Lower leg skin (tissue), 3 donors: ENCODE data around the gene C9orf40.

ENCODE experiments used
- POLR2A ChIP-seq, 2 donors: fragments of 450-650 bp; IDR thresholded peaks; one replicate each; pipeline ENCODE4 v1.6.1; 2016 to 2017; ENCODE audit warnings: antibody characterized with exemption in 2 of 2, mild to moderate bottlenecking in 1 of 2, moderate library complexity in 1 of 2
- TF ChIP-seq, protein P1 (sequence below), 3 donors: fragments of 450-650 bp; IDR thresholded peaks; one replicate each; pipeline ENCODE4 v1.5.1; 2016; ENCODE audit warnings: antibody characterized with exemption in 3 of 3, mild to moderate bottlenecking in 3 of 3, moderate library complexity in 2 of 3

DNA sequence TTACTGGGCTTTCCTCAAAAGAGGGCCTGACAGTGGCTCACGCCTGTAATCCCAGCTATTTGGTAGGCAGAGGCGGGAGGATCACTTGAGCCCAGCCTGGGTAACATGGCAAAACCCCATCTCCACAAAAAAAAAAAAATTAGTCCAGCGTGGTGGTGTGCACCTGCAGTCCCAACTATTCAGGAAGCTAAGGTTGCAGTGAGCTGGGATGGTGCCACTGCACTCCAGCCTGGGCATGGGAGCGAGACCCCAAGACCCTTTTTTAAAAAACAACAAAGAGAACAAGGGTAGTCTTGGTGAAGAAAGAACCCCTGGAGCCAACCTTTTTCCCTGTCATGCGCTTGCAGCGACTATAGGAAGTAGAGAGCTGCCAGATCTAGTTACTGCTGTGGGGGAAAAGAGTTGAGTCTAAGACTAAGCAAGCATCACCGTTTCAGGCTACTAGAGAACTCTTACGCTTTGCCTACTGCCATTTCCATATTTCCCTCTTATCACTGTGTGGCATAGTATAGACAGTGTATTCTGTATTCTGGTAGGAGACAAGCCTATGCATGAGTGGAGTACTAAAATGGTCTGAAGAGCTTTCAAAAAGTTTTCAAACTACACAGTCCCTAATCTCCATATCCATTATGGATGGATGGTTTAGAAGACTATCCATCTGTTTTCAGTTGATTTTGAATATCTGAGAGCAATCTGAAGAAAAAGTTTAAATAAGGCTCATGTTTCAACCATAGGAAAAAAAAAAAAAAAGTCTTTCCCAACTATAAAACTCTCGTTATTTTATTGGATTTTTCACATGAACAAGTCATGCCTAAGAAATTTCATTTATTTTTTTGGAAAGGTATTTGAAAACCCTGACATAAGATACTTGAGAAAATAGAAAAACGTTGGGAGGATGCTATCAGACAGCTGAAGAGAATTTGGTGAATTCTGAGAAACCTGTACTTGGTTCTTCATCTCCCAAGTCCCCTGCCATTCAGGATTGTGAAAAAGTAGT lies 2.6 kb downstream of the C9orf40 start:
- no peak for TF ChIP-seq POLR2A (IDR thresholded peaks at IDR 0.05)
- TF ChIP-seq, protein P1, sequence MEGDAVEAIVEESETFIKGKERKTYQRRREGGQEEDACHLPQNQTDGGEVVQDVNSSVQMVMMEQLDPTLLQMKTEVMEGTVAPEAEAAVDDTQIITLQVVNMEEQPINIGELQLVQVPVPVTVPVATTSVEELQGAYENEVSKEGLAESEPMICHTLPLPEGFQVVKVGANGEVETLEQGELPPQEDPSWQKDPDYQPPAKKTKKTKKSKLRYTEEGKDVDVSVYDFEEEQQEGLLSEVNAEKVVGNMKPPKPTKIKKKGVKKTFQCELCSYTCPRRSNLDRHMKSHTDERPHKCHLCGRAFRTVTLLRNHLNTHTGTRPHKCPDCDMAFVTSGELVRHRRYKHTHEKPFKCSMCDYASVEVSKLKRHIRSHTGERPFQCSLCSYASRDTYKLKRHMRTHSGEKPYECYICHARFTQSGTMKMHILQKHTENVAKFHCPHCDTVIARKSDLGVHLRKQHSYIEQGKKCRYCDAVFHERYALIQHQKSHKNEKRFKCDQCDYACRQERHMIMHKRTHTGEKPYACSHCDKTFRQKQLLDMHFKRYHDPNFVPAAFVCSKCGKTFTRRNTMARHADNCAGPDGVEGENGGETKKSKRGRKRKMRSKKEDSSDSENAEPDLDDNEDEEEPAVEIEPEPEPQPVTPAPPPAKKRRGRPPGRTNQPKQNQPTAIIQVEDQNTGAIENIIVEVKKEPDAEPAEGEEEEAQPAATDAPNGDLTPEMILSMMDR (IDR thresholded peaks at IDR 0.05): no peak
